Measurements from ENCODE around the gene DACT3.
"Not testable (repeated sequence)": the region's sequence is repeated elsewhere in the genome, so short reads cannot be mapped to it uniquely, and the experiment has no call there.

Gene DACT3

GRCh38 chr19:46633130-46633529, 27.9 kb downstream of the DACT3 start:
- no peak for DNase-seq

- no peak for DNase-seq
These were observed 29.5 kb downstream of the DACT3 start for GRCh38 chr19:46631481-46631880.

GRCh38 chr19:46630586-46631205, 30.3 kb downstream of the DACT3 start:
- DNase-seq = no peak

GRCh38 chr19:46629546-46630025, 31.4 kb downstream of the DACT3 start:
- DNase-seq = no peak

- DNase-seq = not testable (repeated sequence)
These were observed 32.0 kb downstream of the DACT3 start for GRCh38 chr19:46628970-46629369.

GRCh38 chr19:46626446-46626845, 34.5 kb downstream of the DACT3 start:
- DNase-seq = no peak

- DNase-seq = no peak
These were observed 35.3 kb downstream of the DACT3 start for GRCh38 chr19:46625731-46626130.

- DNase-seq = no peak
These were observed 35.9 kb downstream of the DACT3 start, which contains the start of gene PTGIR for GRCh38 chr19:46624958-46625661. Gene PTGIR, minus strand, starts transcription at chr19:46625089. Its CDS starts 864 bp downstream, at chr19:46624225.

- DNase-seq = no peak
These were observed 37.0 kb downstream of the DACT3 start for GRCh38 chr19:46623915-46624502.

GRCh38 chr19:46622118-46622446, 38.9 kb downstream of the DACT3 start:
- no peak for DNase-seq

GRCh38 chr19:46621191-46622117, 39.5 kb downstream of the DACT3 start:
- DNase-seq = no peak

GRCh38 chr19:46620716-46621115, 40.3 kb downstream of the DACT3 start:
- no peak for DNase-seq

GRCh38 chr19:46620267-46620666, 40.7 kb downstream of the DACT3 start:
- no peak for DNase-seq

GRCh38 chr19:46618670-46619231, 42.2 kb downstream of the DACT3 start:
- no peak for DNase-seq

GRCh38 chr19:46617601-46618000, 43.4 kb downstream of the DACT3 start:
- DNase-seq = no peak

GRCh38 chr19:46616631-46617322, 44.2 kb downstream of the DACT3 start:
- no peak for DNase-seq

GRCh38 chr19:46615966-46616365, 45.0 kb downstream of the DACT3 start:
- DNase-seq = no peak

- DNase-seq = peak; percentile 38
These were observed 46.8 kb downstream of the DACT3 start for GRCh38 chr19:46614114-46614722.

GRCh38 chr19:46613525-46613924, 47.5 kb downstream of the DACT3 start:
- DNase-seq = no peak

- no peak for DNase-seq
These were observed 49.2 kb downstream of the DACT3 start for GRCh38 chr19:46611776-46612175.

Measured in DMS79 (cell line).